HCT116 (cell line): ENCODE measurements around the gene PTPMT1. TPM values are rescaled to one million over a fixed set of nuclear protein-coding genes. Genes with fewer than 3 reads are reported as not detected.

Source experiments
- ATAC-seq: fragments of 200-7000 bp; cut with Tn5 transposase; 2 replicates; pipeline ENCODE4 v1.9.1; 2020; ENCODE audit warnings: mild to moderate bottlenecking, moderate library complexity
- BruUV-seq: library from RNA; stranded (reverse); fragments of 400-500 nt; replicated peaks from 2 replicates; lab custom pipeline; 2021; lab: Mats Ljungman, UMichigan
- CTCF ChIA-PET: fragments of 300-600 bp; sonication (Branson Sonifier 250); formaldehyde crosslinking; loops from one replicate; lab custom pipeline; 2021; ENCODE audit warnings: antibody characterized with exemption; lab: Charles Lee
- POLR2A ChIA-PET: fragments of 300-600, 350-600 bp; sonication (Branson Sonifier 250); formaldehyde crosslinking; loops from one replicate; lab custom pipeline; 2021; ENCODE audit warnings: antibody characterized with exemption; lab: Charles Lee
- RAD21 ChIA-PET, 2 experiments: fragments of 300-600 bp; sonication (Branson Sonifier 250); formaldehyde crosslinking; loops; one replicate each; lab custom pipeline; 2023; ENCODE audit warnings: low total read pairs in 2 of 2; ENCODE audit not compliant: uncharacterized antibody in 2 of 2, unreplicated experiment in 2 of 2, low non-redundant PET in 1 of 2; lab: Charles Lee
- DNase-seq: peaks from one replicate; pipeline ENCODE4 v3.0.0-alpha.2; 2010; ENCODE audit warnings: low read depth, low spot score
- H2AFZ ChIP-seq: fragments of 200-600 bp; shearing (Covaris generic), sonication (generic); 2 replicates; pipeline ENCODE4 v1.6.1; 2017; ENCODE audit warnings: low read depth, mixed run types, mixed read lengths, antibody characterized with exemption, low read length; ENCODE audit not compliant: poor library complexity, severe bottlenecking
- H3K27ac ChIP-seq: 2 replicates; pipeline ENCODE4 v1.5.1; 2012; ENCODE audit warnings: low read depth, low read length
- H3K27me3 ChIP-seq: fragments of 200-600 bp; sonication (generic); 2 replicates; pipeline ENCODE4 v1.6.1; 2016; ENCODE audit warnings: mixed run types, low read length, mixed read lengths; ENCODE audit not compliant: insufficient read depth
- H3K36me3 ChIP-seq, 2 experiments: fragments of 200-500 bp in 1 of 2; fragments of 200-600 bp in 1 of 2; sonication (Bioruptor generic) in 1 of 2; sonication (generic) in 1 of 2; 2 replicates each; pipeline versions ENCODE4 v1.5.1 to v1.6.1; 2014 to 2016; ENCODE audit warnings: low read length in 2 of 2, inconsistent platforms in 1 of 2, mixed read lengths in 1 of 2, mixed run types in 1 of 2; ENCODE audit not compliant: insufficient read depth in 2 of 2, control insufficient read depth in 1 of 2
- H3K4me1 ChIP-seq, 2 experiments: fragments of 200-600 bp in 1 of 2; sonication (generic) in 1 of 2; 2 replicates each; pipeline versions ENCODE4 v1.5.1 to v1.6.1; 2012 to 2017; ENCODE audit warnings: low read length in 2 of 2, inconsistent platforms in 1 of 2, mild to moderate bottlenecking in 1 of 2, mixed read lengths in 1 of 2, mixed run types in 1 of 2, moderate library complexity in 1 of 2; ENCODE audit not compliant: insufficient read depth in 2 of 2, control insufficient read depth in 1 of 2
- H3K4me2 ChIP-seq: fragments of 200-600 bp; sonication (generic); 2 replicates; pipeline ENCODE4 v1.6.1; 2017; ENCODE audit warnings: mixed run types, low read length, mixed read lengths
- H3K4me3 ChIP-seq, 2 experiments: fragments of 200-600 bp in 1 of 2; sonication (generic) in 1 of 2; replicated peaks in 1 of 2; 2 replicates each; pipeline ENCODE4 v1.5.1; 2011 to 2016; ENCODE audit warnings: low read length in 2 of 2, control low read depth in 1 of 2, low read depth in 1 of 2, mild to moderate bottlenecking in 1 of 2, mixed read lengths in 1 of 2, mixed run types in 1 of 2
- H3K79me2 ChIP-seq: fragments of 200-600 bp; sonication (generic); 2 replicates; pipeline ENCODE4 v1.6.1; 2017; ENCODE audit warnings: mild to moderate bottlenecking, mixed run types, low read length, moderate library complexity, mixed read lengths; ENCODE audit not compliant: insufficient read depth
- H3K9ac ChIP-seq: fragments of 200-600 bp; sonication (generic); 2 replicates; pipeline ENCODE4 v1.6.1; 2016; ENCODE audit warnings: low read length, mixed read lengths
- H3K9me2 ChIP-seq: fragments of 200-600 bp; sonication (generic), shearing (Covaris generic); 2 replicates; pipeline ENCODE4 v1.6.1; 2017; ENCODE audit warnings: mixed run types, mild to moderate bottlenecking, moderate library complexity; ENCODE audit not compliant: insufficient read depth
- H3K9me3 ChIP-seq, 2 experiments: fragments of 200-500 bp in 1 of 2; fragments of 200-600 bp in 1 of 2; sonication (Bioruptor generic) in 1 of 2; sonication (generic) in 1 of 2; 2 replicates each; pipeline ENCODE4 v1.6.1; 2014 to 2017; ENCODE audit warnings: low read length in 2 of 2, mixed read lengths in 2 of 2, inconsistent platforms in 1 of 2, low read depth in 1 of 2, mild to moderate bottlenecking in 1 of 2, mixed run types in 1 of 2, moderate library complexity in 1 of 2; ENCODE audit not compliant: control insufficient read depth in 1 of 2, insufficient read depth in 1 of 2
- H4K20me1 ChIP-seq: fragments of 200-600 bp; sonication (generic), shearing (Covaris generic); 2 replicates; pipeline ENCODE4 v1.6.1; 2017; ENCODE audit warnings: mixed run types, mild to moderate bottlenecking, moderate library complexity; ENCODE audit not compliant: insufficient read depth
- CBX3 ChIP-seq: IDR thresholded peaks from 2 replicates; pipeline ENCODE4 v1.6.1; 2012; ENCODE audit warnings: low read depth
- CEBPB ChIP-seq: IDR thresholded peaks from 2 replicates; pipeline ENCODE4 v1.6.1; 2012; ENCODE audit warnings: low read depth
- EGR1 ChIP-seq: IDR thresholded peaks from 2 replicates; pipeline ENCODE4 v1.6.1; 2012; ENCODE audit warnings: low read depth
- ELF1 ChIP-seq: IDR thresholded peaks from 2 replicates; pipeline ENCODE4 v1.6.1; 2012; ENCODE audit warnings: low read depth, borderline replicate concordance
- EZH2 ChIP-seq: fragments of 200-600 bp; sonication (generic); IDR thresholded peaks from 2 replicates; pipeline ENCODE4 v1.6.1; 2017; ENCODE audit warnings: antibody characterized with exemption, mixed run types
- FOSL1 ChIP-seq: IDR thresholded peaks from 2 replicates; pipeline ENCODE4 v1.6.1; 2012; ENCODE audit warnings: low read depth
- JUND ChIP-seq: IDR thresholded peaks from 2 replicates; pipeline ENCODE4 v1.6.1; 2012
- MAX ChIP-seq: IDR thresholded peaks from 2 replicates; pipeline ENCODE4 v1.6.1; 2012
- POLR2A ChIP-seq: IDR thresholded peaks from 2 replicates; pipeline ENCODE4 v1.7.0; 2011; ENCODE audit warnings: borderline replicate concordance; ENCODE audit not compliant: insufficient read depth, insufficient read length; ENCODE audit errors: extremely low read depth
- POLR2AphosphoS5 ChIP-seq: IDR thresholded peaks from 2 replicates; pipeline ENCODE4 v1.6.1; 2011; ENCODE audit warnings: mild to moderate bottlenecking, low read depth, low read length, moderate library complexity
- RAD21 ChIP-seq: IDR thresholded peaks from 2 replicates; pipeline ENCODE4 v1.6.1; 2012; ENCODE audit warnings: low read depth, mild to moderate bottlenecking
- SP1 ChIP-seq: IDR thresholded peaks from 2 replicates; pipeline ENCODE4 v1.6.1; 2012; ENCODE audit warnings: low read depth
- SRF ChIP-seq: IDR thresholded peaks from 2 replicates; pipeline ENCODE4 v1.6.1; 2012; ENCODE audit warnings: low read depth
- TCF7L2 ChIP-seq: IDR thresholded peaks from 2 replicates; pipeline ENCODE4 v1.7.0; 2011; ENCODE audit warnings: borderline replicate concordance, inconsistent platforms; ENCODE audit not compliant: insufficient read depth, insufficient read length; ENCODE audit errors: extremely low read depth
- YY1 ChIP-seq: IDR thresholded peaks from 2 replicates; pipeline ENCODE4 v1.6.1; 2011; ENCODE audit warnings: low read length, low read depth, moderate library complexity, mild to moderate bottlenecking; ENCODE audit not compliant: insufficient replicate concordance; ENCODE audit errors: extremely low read depth
- ZBTB33 ChIP-seq: IDR thresholded peaks from 2 replicates; pipeline ENCODE4 v1.6.1; 2011; ENCODE audit warnings: mild to moderate bottlenecking, low read length, moderate library complexity; ENCODE audit not compliant: insufficient replicate concordance; ENCODE audit errors: extremely low read depth
- ZNF274 ChIP-seq: fragments of 200-500 bp; sonication (Bioruptor generic); IDR thresholded peaks from 2 replicates; pipeline ENCODE4 v1.6.1; 2014; ENCODE audit warnings: mild to moderate bottlenecking, low read depth, low read length, inconsistent platforms
- intact Hi-C: fragments of 100-400 bp; cut with micrococcal nuclease; formaldehyde crosslinking; loops from 2 replicates; pipeline ENCODE4 v1.10.0; 2022
- total RNA-seq: library from RNA; stranded (reverse); gene quantifications from one replicate; pipeline ENCODE4 v1.2.1, GENCODE V29; 2021; ENCODE audit not compliant: unreplicated experiment

The PTPMT1 gene
- total RNA-seq, 1 experiment from 2014 or later = 71.6 TPM

GRCh38 chr11:47558695-47559094 lies 6.7 kb upstream of the PTPMT1 start:
- no peaks in the 10 kb centered on the region for H3K79me2 ChIP-seq
- H3K4me1 ChIP-seq = peaks cover 0 to 2% of the 10 kb centered on the region in 2 experiments; a peak in 2 of 4 replicates
- H3K36me3 ChIP-seq = no peaks in the 10 kb centered on the region
- ChIA-PET CTCF (no interaction called here), RAD21 (no interaction called here), POLR2A (no interaction called here)
- H3K27me3 ChIP-seq = no peaks in the 10 kb centered on the region
- H3K4me3 ChIP-seq = no peak overlapping the region
- no peaks in the 10 kb centered on the region for H3K9me3 ChIP-seq
- H3K27ac ChIP-seq = no peak overlapping the region
- TF ChIP-seq YY1 (no peak), EGR1 (no peak), EZH2 (no peak), MAX (no peak), ZBTB33 (no peak), FOSL1 (no peak), ELF1 (no peak), TCF7L2 (no peak), SRF (no peak), RAD21 (no peak), POLR2AphosphoS5 (no peak), JUND (no peak), CEBPB (no peak), CBX3 (no peak), SP1 (no peak), POLR2A (no peak), ZNF274 (no peak)
- ATAC-seq (no peak), DNase-seq (no peak)
- no peak overlapping the region for H3K9ac ChIP-seq
- H3K4me2 ChIP-seq = no peak overlapping the region
- no peaks in the 10 kb centered on the region for H4K20me1 ChIP-seq
- intact Hi-C loops = loop anchor here (10.0 kb wide), 1 partner anchor 134 kb away; the partner anchor contains the start of gene PSMC3
- BruUV-seq = no TSS peak
- no peaks in the 10 kb centered on the region for H3K9me2 ChIP-seq
- no peak overlapping the region for H2AFZ ChIP-seq
